LNCaP clone FGC (cell line): Measurements from ENCODE around the gene BRD4.

Source experiments
- DNase-seq: peaks from one replicate; pipeline ENCODE4 v3.0.0-alpha.2; 2011; ENCODE audit warnings: low read depth
- H3K4me3 ChIP-seq: 2 replicates; pipeline ENCODE4 v1.5.1; 2011; ENCODE audit warnings: mild to moderate bottlenecking, low read depth, low read length, control low read depth
- CTCF ChIP-seq: IDR thresholded peaks from 2 replicates; pipeline ENCODE4 v1.5.1; 2012; ENCODE audit warnings: mild to moderate bottlenecking; ENCODE audit not compliant: control insufficient read depth, insufficient read depth; ENCODE audit errors: extremely low read depth

The BRD4 gene

GRCh38 chr19:15305582-15306334 lies 26.6 kb downstream of the BRD4 start:
- DNase-seq, result no peak
- no peak overlapping the region for H3K4me3 ChIP-seq
- TF ChIP-seq CTCF, result no peak

GRCh38 chr19:15304140-15304705 lies 28.1 kb downstream of the BRD4 start:
- peak; percentile 81 for DNase-seq
- H3K4me3 ChIP-seq, result peak overlapping the region; percentile 20
- TF ChIP-seq CTCF, result no peak

- peak; percentile 59 for DNase-seq
- no peak for TF ChIP-seq CTCF
- peak overlapping the region; percentile 20 for H3K4me3 ChIP-seq
Observed at GRCh38 chr19:15303105-15303780, 29.1 kb downstream of the BRD4 start.

DNA sequence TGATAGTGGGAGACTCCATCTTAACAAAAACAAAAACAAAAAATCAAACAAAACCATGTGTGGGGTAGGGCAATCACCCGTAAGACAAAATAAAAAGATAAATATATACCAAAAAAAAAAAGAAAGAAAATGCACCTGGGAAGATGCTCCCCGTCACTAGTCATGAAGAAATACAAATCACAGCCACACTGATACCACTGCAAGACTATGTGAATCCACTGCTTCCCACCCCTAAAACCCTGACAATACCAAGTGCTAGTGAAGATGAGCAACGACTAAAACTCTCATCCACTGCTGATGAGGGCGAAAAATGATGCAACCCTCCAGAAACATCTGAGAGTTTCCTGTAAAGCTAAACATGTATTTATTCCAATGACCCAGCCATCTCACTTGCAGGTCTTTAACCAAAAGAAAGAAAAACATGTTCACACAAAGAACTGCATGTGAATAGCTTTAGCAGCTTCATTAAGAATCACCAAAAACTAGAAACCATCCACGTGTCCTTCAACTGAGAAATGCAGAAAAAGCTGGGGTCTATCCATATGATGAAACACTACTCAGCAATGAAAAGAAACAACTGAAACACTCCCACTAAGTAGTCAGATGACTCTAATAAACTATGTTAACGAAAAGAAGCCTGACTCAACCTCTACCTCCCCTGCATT lies 31.7 kb downstream of the BRD4 start:
- no peak for DNase-seq
- no peak overlapping the region for H3K4me3 ChIP-seq
- no peak for TF ChIP-seq CTCF

DNA sequence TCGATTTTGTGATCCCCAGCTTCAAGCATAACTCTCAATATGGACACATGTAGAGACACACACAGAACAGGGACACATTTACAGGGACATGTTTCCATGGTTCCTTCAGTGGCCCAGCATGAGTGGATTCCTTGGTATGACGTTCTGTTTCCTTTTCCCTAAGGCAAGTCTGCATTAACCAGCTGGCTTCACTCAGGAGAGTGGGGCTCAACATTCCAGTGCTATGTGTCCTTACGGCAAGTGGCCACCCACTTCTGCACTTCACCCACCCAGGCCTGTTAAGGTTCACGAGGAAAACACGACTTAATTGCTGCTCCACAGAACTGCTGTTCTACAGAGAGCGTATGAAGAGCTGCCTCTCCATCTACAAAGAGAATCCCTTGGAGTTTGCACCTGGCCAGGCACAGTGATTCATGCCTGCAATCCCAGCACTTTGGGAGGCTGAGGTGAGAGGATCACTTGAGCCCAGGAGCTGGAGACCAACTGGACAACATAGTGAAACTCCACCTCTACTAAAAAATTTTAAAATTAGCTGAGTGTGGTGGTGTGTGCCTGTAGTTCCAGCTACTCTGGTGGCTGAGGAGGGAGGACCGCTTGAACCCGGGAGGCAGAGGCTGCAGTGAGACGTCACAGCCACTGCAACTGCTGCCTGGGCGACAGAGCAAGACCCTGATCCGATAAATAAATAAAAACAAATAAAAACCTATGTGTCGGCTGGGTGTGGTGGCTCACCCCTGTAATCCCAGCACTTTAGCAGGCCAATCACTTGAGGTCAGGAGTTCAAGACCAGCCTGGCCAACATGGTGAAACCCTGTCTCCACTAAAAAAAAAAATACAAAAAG lies 32.5 kb downstream of the BRD4 start:
- DNase-seq, result no peak
- H3K4me3 ChIP-seq, result no peak overlapping the region
- no peak for TF ChIP-seq CTCF

- DNase-seq, result no peak
- H3K4me3 ChIP-seq, result no peak overlapping the region
- no peak for TF ChIP-seq CTCF
Observed at GRCh38 chr19:15298847-15299567, 33.3 kb downstream of the BRD4 start.
